Measurements from ENCODE around the gene TMEM116. TPM values are rescaled to one million over a fixed set of nuclear protein-coding genes. Genes with fewer than 3 reads are reported as not detected.

Gene TMEM116
- total and polyA plus RNA-seq, 9 donors = 9.1 to 17.9 (median 11.3) TPM

DNA sequence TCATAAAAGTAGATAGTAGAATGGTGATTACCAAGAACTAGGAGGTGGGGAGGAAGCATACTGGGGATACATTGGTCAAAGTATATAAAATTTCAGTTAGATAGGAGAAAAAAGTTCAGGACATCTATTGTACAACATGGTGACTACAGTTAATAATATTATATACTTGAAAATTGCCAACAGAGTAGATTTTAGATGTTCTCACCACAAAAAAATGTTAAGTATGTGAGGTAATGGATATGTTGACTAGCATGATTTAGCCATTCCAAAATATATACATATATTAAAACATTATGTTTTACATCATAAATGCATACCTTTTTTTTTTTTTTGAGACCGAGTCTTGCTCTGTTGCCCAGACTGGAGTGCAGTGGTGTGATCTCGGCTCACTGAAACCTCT lies 31.0 kb downstream of the TMEM116 start:
- H3K27me3 ChIP-seq = no peaks in the 10 kb centered on the region
- intact Hi-C loops (cut with DNase I) = no loop called here
- DNase-seq = no peak

DNA sequence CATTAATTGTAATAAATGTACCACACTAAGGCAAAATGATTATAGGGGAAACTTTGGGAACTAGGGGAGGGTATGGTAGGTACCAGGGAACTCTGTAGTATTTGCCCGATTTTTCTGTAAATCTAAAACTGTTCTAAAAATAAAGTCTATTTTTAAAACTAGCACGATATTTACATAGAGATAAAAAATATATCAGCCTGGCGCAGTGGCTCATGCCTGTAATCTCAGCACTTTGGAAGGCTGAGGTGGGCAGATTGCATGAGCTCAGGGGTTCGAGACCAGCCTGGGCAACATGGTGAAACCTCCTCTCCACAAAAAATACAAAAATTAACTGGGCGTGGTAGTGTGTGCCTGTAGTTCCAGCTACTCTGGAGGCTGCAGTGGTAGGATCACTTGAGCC lies 32.4 kb downstream of the TMEM116 start:
- no peaks in the 10 kb centered on the region for H3K36me3 ChIP-seq
- DNase-seq = no peak
- TF ChIP-seq, protein P1, sequence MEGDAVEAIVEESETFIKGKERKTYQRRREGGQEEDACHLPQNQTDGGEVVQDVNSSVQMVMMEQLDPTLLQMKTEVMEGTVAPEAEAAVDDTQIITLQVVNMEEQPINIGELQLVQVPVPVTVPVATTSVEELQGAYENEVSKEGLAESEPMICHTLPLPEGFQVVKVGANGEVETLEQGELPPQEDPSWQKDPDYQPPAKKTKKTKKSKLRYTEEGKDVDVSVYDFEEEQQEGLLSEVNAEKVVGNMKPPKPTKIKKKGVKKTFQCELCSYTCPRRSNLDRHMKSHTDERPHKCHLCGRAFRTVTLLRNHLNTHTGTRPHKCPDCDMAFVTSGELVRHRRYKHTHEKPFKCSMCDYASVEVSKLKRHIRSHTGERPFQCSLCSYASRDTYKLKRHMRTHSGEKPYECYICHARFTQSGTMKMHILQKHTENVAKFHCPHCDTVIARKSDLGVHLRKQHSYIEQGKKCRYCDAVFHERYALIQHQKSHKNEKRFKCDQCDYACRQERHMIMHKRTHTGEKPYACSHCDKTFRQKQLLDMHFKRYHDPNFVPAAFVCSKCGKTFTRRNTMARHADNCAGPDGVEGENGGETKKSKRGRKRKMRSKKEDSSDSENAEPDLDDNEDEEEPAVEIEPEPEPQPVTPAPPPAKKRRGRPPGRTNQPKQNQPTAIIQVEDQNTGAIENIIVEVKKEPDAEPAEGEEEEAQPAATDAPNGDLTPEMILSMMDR (IDR thresholded peaks at IDR 0.05) = no peak
- intact Hi-C loops (cut with DNase I) = no loop called here
- no peaks in the 10 kb centered on the region for H3K4me1 ChIP-seq (ENCODE audit: insufficient read depth)
- no peak overlapping the region for H3K27ac ChIP-seq
- H3K27me3 ChIP-seq = no peaks in the 10 kb centered on the region
- WGBS, 3 donors = 76 to 86% (median 82%) methylated on average over 5 of the region's 5 CpGs
- H3K4me3 ChIP-seq = no peak overlapping the region
- H3K9me3 ChIP-seq = no peaks in the 10 kb centered on the region

More for the DNA sequence above, 31.0 kb downstream of the TMEM116 start:
- Histone ChIP-seq H3K9me3 (no peaks in the 10 kb centered on the region), H3K4me1 (ENCODE audit: insufficient read depth) (no peaks in the 10 kb centered on the region), H3K27ac (no peak overlapping the region), H3K36me3 (no peaks in the 10 kb centered on the region), H3K4me3 (no peak overlapping the region)
- TF ChIP-seq, protein P1 (IDR thresholded peaks at IDR 0.05) = no peak
- TF ChIP-seq POLR2A (IDR thresholded peaks at IDR 0.05) (no peak), EP300 (IDR thresholded peaks at IDR 0.05) (no peak)
- WGBS, 3 donors = 71 to 96% (median 75%) methylated on average over 2 of the region's 2 CpGs

DNA sequence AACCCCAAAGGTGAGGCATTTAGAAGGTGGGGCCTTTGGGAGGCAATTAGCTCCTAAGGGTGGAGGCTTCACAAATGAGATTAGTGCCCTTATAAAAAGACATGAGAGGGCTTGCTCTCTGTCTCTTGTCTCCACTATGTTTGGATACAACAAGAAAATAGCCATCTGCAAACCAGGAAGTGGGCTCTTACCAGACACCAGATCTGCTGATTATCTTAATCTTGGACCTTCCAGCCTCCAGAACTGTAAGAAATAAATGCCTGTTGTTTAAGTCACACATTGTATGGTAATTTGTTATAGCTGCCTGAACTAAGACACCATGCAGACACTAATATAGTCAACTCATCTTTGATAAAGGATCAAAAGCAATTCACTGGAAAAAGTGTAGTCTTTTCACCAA lies 34.4 kb downstream of the TMEM116 start:
- no peaks in the 10 kb centered on the region for H3K36me3 ChIP-seq
- no peak overlapping the region for H3K4me3 ChIP-seq
- no peak overlapping the region for H3K27ac ChIP-seq
- no peak for DNase-seq
- no peaks in the 10 kb centered on the region for H3K9me3 ChIP-seq
- TF ChIP-seq POLR2A (IDR thresholded peaks at IDR 0.05) (no peak), EP300 (IDR thresholded peaks at IDR 0.05) (no peak)
- TF ChIP-seq, protein P1 (IDR thresholded peaks at IDR 0.05) = no peak
- no peaks in the 10 kb centered on the region for H3K4me1 ChIP-seq (ENCODE audit: insufficient read depth)
- H3K27me3 ChIP-seq = no peaks in the 10 kb centered on the region
- intact Hi-C loops (cut with DNase I) = no loop called here

DNA sequence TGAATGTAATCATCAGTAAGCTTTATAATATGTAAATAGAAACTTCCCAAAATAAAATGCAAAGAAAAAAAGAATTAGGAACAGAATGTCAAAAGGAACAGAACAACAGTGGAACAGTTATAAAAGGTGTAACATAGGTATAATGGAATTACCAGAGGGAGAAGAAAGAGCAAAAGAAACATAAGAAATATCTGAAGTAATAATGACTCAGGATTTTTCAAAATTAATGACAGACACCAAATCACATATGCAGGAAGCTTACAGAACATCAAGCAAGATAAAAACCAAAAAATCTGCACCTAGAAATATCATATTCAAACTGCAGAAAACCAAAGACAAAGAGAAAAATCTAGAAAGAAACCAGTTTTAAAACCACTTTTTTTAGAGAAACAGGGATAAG lies 36.1 kb downstream of the TMEM116 start:
- DNase-seq = no peak
- H3K4me3 ChIP-seq = no peak overlapping the region
- no peaks in the 10 kb centered on the region for H3K4me1 ChIP-seq (ENCODE audit: insufficient read depth)
- TF ChIP-seq EP300 (IDR thresholded peaks at IDR 0.05) (no peak), POLR2A (IDR thresholded peaks at IDR 0.05) (no peak)
- TF ChIP-seq, protein P1 (IDR thresholded peaks at IDR 0.05) = no peak
- H3K27ac ChIP-seq = no peak overlapping the region
- no peaks in the 10 kb centered on the region for H3K27me3 ChIP-seq
- H3K9me3 ChIP-seq = no peaks in the 10 kb centered on the region
- no peaks in the 10 kb centered on the region for H3K36me3 ChIP-seq
- intact Hi-C loops (cut with DNase I) = no loop called here

DNA sequence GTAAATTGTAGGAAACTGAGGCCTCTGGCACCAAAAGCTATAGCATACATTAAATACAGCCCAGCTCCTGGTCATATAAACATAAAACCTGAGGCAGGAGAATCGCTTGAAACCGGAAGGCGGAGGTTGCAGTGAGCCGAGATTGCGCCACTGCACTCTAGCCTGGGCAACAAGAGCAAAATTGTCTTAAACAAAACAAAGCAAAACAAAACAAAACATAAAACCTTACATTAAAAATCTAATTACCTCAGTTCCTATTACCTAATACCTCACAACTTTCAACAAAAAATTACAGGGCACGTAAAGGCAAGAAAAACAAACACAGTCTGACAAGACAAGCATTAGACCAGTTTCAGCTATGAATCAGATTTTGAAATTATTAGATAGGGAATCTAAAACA lies 36.7 kb downstream of the TMEM116 start:
- no peak for TF ChIP-seq EP300 (IDR thresholded peaks at IDR 0.05)
- no peak for TF ChIP-seq POLR2A (IDR thresholded peaks at IDR 0.05)
- TF ChIP-seq, protein P1 (IDR thresholded peaks at IDR 0.05) = no peak
- 94 to 98% (median 96%) methylated on average over 6 of the region's 6 CpGs for WGBS, 3 donors
- intact Hi-C loops (cut with DNase I) = no loop called here
- Histone ChIP-seq H3K27me3 (no peaks in the 10 kb centered on the region), H3K9me3 (no peaks in the 10 kb centered on the region), H3K36me3 (no peaks in the 10 kb centered on the region), H3K4me3 (no peak overlapping the region), H3K4me1 (ENCODE audit: insufficient read depth) (no peaks in the 10 kb centered on the region), H3K27ac (no peak overlapping the region)
- no peak for DNase-seq
